ENCODE results near the gene CLDN10.
"Not testable (repeated sequence)": the region's sequence is repeated elsewhere in the genome, so short reads cannot be mapped to it uniquely, and the experiment has no call there.

CLDN10 gene, protein sequence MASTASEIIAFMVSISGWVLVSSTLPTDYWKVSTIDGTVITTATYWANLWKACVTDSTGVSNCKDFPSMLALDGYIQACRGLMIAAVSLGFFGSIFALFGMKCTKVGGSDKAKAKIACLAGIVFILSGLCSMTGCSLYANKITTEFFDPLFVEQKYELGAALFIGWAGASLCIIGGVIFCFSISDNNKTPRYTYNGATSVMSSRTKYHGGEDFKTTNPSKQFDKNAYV
- total RNA-seq, result 0 reads per million in 4 experiments

DNA sequence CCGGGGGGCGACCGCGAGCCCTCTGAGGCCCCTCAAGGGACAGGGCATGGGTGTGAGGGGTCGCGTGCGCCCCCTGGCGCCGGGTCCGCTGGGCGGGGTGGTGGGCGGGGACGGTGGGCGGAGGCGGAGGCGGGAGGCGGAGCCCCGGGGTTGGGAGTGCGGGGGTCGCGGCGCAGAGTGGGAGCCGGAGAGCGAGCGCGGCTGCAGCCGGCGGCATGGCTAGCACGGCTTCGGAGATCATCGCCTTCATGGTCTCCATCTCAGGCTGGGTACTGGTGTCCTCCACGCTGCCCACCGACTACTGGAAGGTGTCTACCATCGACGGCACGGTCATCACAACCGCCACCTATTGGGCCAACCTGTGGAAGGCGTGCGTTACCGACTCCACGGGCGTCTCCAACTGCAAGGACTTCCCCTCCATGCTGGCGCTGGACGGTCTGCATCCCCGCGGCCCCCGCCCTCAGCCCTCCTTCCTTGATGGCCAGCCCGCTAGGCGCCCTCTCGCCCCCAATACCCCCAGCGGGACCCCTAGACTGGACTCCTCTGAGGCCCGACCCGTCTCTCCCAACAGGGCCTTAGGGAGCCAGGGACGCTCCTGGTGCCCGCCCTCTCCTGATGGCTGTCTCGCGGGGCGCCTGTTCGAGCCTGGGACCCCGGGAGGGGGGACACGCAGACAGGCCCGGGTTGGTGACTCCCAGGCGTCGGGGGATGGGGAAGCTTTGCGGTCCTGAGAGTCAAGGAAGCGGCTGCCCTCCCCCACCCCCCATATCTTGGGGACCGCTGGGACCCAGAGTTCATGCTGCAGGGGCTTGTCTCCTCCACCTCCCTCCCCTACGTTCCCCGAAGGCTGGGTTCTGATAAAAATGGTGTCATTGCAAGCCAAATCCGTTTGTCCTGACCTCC is at the start of gene CLDN10:
CLDN10 (plus strand) TSS at position 182 of the 903 bp plus-strand sequence; CDS start at position 216, 34 bp downstream.
- DNase-seq, result no peak

DNA sequence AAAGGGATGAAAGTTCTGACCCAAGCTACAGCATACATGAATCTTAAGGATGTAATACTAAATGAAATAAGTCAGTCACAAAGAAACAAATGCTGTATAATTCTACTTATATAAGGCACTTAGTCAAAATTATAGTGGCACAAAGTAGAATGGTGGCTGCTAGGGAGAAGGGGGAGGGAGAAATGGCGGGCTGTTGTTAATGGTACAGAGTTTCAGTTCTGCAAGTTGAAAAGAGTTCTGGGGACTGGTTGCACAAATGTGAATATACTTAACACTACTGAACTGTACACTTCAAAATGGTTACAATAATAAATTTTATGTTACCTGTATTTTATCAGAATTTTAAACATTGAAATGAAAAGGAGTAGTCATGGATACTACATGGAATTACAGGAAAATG is 48.9 kb upstream of the CLDN10 start:
- DNase-seq, result no peak

DNA sequence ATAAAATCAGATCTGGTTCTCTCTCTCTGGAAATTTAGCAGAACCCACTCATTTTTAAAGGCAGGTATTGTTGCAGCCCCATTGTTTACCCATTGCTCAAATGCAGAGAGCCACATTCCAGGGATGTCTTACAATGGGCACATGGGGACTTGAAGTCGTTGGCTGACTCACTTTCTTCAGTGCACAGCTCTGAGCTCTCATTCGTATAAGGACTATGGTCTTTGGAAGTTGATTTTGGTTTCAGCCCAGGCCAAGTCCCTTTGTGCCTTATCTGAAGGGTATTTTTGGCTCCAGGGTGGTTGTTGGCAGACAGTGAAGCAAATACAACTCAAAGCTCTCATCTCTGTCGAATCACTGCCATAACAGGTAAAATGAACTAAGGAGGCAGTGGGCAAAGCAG is 47.3 kb upstream of the CLDN10 start:
- DNase-seq, result no peak

DNA sequence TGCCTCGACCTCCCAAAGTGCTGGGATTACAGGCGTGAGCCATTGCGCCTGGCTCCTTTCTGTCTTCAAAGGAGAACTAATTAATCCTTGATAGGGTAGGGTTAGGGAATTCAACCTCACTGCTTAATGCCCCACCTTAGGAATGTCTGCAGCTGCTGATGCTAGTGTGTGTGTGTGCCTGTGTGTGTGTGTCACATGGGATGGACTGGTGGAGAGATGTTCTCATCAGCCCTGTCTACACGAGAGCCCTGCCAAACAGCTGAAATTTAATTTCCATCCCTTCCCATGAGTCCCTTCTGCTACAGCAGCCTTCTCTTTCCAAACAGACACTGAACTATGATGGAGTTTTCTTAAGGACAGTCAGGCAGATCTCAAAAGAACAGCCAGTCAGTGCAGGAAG is 46.5 kb upstream of the CLDN10 start:
- DNase-seq, result no peak

DNA sequence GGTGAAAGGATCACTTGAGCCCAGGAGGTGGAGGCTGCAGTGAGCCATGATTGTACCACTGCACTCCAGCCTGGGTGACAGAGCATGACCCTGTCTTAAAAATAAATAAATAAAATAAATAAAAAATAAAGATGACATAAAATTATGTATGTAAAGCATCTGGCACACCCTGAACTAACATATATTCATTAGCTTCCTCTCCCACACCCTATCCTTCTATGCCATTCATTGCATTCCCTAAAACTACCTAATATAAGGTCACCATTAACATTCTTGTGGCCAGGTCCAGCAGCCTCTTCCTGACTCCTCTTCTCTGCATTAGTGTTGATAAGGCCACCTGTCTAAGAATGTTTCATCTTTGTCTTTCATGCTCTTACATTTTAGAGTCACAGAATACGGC is 44.5 kb upstream of the CLDN10 start:
- no peak for DNase-seq

DNA sequence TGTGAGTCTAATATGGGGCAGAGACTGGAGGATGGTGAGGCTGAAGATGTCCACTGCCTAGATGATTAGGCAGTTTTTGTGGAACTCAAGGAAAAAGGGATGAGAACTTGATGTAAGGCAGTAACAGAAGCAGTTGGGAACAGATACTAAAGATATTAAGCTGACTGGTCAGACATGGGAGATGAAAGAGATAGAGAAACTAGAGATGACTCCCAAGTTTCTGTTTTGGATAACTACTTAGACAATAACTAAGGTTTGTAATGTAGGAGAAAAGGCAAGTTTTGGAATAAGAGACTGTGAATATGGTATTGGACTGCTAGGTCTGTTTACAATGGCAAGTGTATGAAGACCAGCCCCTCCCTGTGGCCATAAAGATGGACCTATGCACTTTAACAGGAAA is 43.5 kb upstream of the CLDN10 start:
- DNase-seq, result no peak

DNA sequence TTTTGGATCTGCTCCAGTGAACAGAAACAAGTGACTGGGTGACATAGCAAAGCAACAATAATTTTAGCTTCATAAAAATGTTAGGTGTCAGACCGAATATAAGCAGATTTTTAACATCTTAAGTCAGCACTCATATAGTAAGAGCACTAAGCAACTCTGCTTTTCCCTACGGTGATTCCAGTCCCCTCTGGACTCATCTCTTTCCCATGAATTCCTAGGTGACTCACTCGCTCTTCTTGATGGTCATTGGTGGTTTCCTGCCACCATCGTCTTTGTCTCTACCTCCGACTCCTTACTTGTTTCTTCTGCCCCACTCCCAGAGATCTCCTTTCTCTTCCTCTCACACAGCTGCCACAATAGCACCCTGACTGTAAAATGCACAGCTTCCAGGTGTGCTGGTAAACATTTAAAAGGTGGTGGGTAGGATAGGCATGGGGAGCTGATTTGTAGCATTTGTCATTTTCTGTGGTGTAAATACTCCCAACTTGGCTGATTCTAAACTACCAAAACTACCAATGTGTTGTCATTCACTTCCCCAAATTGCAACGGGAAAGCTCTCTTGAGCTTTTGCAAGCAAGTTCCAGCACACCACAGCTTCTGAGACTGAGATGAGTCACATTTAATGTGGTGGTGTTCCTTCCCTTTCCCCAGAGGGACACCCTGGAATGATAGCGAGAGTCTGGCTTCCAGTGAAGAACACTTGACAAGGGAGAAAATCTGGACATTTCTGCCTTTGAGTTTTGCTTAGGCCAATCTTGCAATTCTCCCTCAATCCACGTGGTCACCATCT is 42.8 kb upstream of the CLDN10 start:
- DNase-seq, result no peak

DNA sequence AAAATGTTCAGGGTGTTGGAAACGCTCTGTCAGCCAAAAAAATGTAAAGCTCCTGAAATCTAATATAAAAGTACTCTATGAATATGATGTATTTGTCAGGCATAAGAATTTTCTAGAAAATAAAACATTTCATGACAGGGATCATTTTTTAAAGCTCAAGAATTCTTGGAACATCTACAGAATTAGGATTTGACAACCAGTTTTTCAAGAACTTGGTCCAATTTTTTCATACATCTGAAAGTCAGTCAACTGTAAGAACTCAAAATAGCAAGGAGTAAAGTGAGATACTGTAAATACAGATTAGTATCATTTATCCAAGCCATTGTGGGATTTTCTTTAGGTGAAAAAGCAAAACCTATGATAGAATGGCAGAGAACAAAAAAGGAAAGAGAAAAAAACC is 41.6 kb upstream of the CLDN10 start:
- DNase-seq, result no peak

DNA sequence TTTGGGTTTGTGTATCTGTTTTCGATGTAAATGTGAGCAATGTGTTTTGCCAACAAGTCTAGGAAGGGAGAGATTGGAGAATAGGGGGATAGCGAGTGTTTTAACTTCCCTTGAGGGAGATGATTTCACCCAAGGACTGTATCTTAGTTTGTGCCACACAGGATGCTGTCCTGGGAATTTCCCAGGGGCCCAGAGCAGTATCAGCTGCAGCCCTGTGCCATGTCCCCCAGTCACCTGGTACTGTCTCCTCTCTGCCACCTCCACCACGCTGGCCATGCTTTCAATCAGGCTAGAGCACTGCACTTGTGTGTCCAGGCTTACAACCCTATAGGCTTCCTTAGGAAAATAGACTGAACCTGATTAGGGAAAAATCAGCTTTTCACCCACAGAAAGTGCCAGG is 40.1 kb upstream of the CLDN10 start:
- no peak for DNase-seq

DNA sequence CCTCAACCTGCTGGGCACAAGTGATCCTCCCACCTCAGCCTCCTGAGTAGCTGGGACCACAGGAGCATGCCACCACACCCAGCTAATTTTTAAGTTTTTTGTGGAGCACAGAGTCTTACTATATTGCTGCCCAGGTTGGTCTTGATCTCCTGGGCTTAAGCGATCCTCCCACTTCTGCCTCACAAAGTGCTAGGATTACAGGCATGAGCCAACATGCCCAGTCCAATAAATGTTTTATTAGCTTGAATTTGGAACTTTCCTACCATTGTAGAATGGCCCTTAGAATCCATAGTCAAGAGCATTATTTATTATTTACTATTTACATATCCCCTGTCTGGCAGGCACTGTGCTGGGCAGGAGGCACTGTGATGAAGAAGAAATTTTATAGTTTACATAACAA is 39.6 kb upstream of the CLDN10 start:
- DNase-seq, result no peak

DNA sequence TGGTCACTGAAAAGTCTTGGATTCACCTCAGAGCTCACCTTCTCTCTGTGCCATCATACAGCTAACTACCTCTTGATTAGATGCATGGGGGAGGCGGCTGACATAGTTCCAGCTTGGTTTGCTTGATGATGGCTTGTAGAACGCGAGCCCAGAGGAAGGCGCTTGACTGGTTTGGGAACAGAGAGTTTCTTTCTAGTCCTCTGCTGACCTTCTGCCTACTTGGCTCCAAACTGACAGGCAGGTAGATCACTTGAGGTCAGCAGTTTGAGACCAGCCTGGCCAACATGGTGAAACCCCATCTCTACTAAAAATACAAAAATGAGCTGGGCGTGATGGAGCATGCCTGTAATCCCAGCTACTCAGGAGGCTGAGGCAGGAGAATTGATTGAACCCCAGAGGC is 36.9 kb upstream of the CLDN10 start:
- not testable (repeated sequence) for DNase-seq

DNA sequence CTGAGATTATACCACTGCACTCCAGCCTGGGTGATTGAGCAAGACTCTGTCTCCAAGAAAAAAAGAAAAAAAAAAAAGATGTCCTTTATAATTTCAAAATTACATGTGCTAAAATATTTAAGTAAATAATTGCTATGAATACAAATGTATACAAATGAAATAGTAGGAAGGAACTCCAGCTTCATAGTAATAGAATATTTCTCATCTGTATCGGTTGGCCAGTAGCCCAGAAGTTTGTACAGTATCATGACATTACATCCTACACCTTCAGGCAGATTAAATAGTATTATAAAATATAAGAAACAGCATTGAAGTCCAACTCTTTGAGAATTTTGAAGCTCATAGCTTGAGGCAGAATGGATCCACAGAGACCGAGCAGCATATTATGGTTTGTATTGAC is 36.5 kb upstream of the CLDN10 start:
- DNase-seq, result no peak

DNA sequence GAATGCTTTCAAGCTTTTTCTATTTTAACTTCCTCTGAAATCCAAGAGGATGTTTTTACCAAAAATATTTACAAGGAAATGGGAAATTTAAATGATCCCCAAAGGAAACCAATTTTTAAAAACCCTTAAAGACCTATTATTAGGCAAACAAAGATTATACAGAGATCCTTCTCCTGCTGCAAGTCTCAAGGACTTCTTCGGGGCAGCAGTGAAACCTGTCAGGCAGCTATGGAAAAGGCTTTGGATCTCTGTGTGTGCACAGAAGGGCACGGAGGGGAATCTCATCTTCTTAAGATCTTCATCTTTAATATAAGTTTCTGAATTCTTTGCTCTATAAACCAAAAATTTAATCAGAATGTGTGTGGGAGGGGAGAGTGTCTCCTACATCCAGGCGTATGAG is 36.0 kb upstream of the CLDN10 start:
- DNase-seq, result no peak

DNA sequence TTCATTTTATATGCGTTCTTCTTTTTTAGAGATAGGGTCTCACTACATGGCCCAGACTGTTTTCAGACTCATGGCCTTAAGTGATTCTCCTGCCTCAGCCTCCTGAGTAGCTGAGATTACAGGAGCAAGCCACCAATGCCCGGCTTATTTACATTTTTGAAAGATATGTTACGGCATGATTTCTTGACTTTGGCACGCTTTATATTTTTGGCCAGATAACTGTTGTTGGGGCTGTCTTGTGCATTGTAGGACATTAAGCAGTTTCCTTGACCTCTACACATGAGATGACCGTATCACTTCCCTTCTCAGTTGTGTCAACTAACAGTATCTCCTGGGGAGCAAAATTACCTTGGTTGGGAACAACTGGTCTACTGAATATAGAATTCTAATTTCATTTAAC is 28.9 kb upstream of the CLDN10 start:
- no peak for DNase-seq

DNA sequence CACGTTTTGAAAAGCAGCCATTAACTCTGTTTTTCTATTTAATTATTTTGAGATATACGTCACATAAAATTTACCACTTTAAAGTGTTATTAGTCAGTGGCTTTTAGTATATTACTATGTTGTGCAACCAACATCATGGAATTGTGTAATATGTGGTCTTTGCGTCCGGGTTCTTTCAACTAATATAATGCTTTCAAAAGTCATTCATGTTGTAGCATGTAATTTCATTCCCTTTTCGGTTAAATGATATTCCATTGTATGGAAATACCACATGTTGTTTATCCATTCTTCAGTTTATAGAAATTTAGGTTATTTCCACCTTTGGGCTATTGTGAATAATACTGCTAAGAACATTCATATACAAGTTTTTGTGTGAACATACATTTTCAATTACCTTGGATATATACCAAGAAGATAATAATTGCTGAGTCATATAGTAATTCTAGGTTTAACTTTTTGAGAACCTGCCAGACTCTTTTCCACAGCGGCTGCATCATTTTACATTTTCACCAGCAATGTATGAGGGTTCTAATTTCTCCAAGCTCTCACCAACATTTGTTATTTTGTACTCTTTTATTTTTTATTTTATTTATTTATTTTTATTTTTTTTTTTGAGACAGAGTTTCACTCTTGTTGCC is 28.1 kb upstream of the CLDN10 start:
- no peak for DNase-seq

DNA sequence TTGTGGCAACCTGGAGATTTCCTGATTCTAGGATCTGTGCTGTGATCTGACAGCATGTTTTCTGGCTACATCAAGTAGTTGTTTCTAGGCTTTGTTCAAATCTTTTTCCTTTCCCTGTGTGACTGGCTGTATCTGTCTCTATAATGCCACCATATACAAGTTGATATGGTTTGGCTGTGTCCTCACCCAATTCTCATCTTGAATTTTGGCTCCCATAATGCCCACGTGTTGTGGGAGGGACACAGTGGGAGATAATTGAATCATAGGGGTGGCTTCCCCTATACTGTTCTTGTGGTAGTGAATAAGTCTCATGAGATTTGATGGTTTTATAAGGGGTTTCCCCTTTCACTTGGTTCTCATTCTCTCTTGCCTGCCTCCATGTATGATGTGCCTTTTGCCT is 24.6 kb upstream of the CLDN10 start:
- DNase-seq, result no peak

DNA sequence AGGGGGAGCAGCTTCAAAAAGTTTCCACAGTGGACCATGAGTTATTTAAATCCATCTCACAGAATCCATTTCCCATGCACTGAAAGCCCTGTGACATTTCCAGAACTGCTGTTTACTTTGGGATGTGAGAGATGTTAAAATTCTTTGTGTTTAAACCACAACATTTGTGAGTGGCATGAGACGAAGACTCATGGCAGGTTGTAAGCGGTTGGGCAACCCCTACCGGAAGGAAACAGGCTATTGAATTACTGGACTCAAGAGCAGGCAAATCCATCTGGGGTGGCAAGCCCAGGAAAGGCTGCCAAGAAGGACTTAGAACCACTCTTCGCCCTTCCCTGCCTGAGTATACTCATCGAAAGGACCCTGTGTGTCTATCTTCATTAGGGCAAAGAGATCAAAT is 22.3 kb upstream of the CLDN10 start:
- no peak for DNase-seq

DNA sequence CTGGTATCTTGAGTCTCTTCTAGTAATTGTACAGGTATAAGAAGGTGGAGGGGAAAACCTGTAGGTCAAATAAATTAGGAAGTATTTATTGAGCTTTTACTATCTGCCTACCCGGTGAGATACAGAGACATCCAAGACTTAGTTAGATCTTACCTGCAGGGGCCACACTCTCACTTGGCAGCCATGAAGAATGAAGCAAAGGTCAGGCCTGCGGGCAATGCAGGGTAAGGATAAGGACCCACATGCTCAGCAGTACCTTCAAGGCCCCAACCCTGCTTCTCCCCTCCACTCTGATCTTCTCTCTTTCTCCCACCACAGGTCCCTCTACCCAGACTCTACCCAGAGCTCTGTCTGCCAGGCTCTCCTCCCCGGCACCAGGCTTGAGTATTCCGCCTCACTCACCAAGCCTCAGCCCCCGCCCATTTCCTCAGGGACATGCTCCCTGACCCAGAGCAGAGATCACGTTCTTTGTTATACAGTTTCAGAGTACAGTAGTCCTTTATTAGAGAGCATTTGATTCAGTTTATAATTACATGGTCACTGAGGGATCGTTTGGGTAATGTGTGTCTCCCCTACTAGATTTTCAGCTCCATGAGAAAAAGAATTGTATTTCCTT is 18.9 kb upstream of the CLDN10 start:
- no peak for DNase-seq

DNA sequence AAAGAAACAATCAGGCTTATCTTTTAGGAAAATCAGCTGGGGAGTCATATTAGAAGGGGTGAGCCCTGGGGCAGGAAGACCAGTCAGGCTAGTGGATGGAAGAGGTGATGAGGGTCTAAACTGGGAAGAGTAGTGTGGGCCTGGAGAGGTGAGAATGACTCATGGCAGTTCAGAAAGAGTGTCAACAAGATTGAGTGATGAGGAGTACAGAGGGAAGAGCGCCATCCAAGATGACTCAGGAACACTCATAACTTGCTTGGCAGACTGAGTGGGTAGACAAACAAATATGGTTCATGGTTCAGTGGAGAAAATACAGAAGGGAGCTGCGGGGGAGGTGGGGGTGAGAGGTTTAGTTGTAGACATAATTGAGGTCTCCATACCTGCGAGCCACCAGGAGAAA is 17.3 kb upstream of the CLDN10 start:
- DNase-seq, result no peak

DNA sequence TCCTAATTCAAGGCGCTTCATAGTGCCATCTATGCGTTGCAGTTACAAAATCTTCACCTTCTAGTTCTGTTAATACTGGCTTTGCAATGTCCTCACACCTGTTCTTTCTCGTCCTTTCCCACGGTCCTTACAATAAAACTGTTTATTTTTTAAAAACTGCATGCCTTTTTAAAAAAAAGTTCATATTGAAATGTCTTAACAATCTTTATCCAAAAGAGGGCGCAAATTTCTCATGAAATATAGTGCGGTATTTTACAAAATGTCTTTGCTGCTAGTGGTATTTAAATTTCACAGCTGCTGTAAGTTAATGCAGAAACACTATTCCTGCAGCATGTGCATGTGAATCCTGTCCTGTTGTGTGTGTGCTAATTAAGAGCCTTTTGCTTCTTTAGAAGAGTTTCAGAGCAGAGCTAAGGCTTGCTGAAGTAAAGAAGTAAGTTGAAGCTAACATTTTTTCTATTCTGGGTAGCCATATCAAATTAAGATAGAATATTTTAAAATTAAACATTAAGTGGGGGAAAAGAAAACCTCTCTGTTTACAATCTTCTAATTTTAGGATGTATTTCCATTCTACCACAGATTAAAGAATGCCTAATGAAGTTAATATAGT is 15.8 kb upstream of the CLDN10 start:
- no peak for DNase-seq

DNA sequence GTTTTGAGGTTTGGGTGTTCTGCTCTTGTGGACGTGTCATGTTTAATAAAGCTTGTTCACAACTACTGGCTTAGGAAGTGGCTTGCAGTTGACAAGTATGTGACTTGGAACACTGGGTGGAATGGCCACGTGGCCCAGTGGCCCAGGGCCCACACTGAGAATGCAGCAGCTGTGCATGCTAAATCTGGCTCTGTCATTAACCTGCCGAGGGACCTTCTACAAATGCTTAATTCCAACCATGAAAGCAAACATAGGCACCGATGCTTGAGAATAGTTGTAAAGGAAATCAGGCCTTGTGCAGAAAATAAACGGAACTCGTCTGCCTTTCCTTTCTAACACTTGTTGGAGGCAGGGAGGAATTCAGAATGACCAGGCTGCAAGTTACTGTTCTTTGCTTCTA is 11.6 kb upstream of the CLDN10 start:
- no peak for DNase-seq

DNA sequence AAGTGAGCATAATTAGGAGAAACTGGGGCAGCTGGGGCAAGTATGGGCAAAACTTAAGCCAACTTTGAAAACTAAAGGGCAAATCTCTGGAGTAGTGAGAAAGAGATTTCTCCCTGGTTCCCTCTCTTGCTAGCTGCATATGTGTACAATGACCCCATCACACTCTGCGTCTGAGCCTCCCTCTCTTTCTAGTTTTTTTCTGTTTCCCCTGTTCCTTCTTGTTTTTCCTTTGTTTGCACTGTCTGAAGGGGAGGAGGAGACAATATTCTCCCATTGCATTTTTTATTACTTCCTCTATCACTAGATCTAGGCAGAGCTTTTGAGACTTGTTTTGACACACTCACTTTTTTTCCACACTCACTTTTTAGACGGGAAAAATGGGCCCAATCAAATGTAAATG is 11.2 kb upstream of the CLDN10 start:
- no peak for DNase-seq
